ENCODE data around the gene HSD3B7.

Gene HSD3B7

DNA sequence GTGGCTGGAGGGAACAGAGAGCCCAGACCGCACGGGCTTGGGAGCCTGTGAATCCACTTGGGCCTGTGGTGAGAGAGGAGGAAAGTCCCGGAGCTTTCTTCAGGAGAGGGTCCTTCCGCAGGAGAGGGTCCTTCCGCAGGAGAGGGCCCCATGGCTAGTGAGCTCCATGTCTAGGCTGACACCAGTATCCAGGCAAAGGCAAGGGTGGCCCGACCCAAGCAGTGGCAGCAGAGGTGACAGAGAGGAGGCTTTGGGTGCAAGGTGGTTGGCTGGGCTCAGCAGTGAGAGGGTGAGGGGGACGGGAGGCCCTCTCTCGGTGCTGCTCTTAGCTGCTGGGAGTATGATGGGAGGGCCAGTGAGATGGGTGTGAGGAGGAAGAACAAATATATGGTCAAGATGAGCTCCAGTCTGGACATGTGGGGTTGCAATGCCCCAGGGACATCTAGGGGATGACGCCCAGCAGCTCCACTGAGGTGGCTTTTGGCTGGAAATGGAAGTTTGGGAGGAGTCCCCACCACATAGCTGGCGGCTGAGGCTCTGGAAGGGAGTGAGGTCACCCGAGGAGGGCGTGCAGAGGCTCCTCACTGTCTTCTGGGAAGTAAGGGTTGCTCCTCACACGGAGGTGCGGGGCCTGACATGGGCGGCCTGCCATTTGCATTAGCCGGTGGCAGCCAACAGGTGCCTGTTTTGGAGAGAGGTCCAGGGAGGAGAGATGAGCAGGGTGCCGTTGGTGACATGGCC is 2.3 kb upstream of the HSD3B7 start:
- no peak for DNase-seq (ENCODE audit: low spot score)

DNA sequence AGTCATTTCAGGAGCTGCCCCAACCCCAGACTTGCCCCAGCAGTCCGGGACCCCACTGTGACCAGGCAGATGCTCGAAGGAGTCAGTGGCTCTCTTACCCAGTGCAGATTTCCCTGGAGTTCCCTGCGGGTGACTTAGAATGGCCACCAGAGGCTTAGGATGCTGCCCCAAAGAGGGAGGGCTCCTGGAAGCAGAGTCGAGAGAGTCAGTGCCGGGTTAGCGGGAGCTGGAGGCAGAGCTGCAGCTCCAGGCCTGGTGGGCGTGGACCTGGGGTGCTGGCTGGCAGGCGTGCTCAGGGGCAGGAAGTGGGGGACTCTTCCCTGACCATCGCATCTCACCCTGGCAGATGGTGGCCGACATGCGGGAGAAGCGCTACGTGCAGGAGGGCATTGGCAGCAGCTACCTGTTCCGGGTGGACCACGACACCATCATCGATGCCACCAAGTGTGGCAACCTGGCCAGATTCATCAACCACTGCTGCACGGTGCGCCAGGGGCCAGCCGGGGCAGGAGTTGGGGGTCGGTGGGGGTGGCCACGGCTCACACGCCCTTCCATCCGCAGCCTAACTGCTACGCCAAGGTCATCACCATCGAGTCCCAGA is 1.6 kb upstream of the HSD3B7 start:
- DNase-seq (ENCODE audit: low spot score), result no peak

DNA sequence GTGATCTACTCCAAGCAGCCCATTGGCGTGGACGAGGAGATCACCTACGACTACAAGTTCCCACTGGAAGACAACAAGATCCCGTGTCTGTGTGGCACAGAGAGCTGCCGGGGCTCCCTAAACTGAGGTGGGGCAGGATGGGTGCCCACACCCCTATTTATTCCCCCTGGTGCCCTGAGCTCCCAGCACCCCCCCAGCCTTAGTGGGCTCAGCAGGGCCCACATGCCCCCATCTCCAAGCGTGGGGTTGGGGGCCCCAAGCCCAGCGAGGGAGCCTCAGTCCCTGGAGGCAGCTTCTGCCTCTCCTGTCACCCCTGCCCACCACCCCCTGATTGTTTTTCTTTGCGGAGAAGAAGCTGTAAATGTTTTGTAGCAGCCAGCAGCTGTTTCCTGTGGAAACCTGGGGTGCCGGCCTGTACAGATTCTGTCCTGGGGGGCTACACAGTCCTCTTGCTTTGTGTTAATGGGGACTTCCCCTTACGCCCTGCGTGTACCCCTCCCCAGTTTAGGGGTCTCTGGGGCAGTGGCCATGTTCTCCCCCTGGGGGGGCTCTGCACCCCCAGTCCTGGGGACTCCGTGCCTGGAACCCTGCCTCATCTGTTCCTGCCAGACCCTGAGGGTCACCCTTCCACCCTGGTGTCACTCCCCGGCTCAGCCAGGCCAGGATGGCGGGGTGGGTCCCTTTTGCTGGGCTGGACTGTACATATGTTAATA is 953 bp upstream of the HSD3B7 start:
- DNase-seq (ENCODE audit: low spot score), result no peak

DNA sequence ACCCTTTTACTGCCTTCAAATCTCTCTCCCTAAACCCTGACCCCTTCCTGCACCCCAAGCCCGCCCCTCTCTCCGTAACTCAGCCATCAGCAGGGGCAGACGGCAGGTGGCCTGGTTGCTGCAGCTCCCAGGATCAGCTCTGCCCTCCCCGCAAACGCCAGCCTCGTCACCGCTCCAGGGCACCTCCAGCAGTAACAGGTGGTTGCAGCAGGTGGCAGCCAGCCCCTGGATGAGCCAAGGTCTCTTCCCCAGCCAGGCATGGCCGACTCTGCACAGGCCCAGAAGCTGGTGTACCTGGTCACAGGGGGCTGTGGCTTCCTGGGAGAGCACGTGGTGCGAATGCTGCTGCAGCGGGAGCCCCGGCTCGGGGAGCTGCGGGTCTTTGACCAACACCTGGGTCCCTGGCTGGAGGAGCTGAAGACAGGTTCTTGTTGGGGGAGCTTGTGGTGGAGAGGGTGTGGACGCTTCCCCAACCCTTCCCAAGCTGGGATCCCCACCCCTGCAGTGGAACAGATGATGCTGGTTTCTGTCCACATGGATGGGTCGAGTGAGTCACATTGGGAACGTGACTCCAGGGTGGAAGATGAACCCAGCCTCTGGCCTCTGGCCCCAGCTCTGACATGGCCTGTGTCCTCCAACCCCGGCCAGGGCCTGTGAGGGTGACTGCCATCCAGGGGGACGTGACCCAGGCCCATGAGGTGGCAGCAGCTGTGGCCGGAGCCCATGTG is 558 bp downstream of the HSD3B7 start:
- DNase-seq (ENCODE audit: low spot score), result peak; percentile 87

DNA sequence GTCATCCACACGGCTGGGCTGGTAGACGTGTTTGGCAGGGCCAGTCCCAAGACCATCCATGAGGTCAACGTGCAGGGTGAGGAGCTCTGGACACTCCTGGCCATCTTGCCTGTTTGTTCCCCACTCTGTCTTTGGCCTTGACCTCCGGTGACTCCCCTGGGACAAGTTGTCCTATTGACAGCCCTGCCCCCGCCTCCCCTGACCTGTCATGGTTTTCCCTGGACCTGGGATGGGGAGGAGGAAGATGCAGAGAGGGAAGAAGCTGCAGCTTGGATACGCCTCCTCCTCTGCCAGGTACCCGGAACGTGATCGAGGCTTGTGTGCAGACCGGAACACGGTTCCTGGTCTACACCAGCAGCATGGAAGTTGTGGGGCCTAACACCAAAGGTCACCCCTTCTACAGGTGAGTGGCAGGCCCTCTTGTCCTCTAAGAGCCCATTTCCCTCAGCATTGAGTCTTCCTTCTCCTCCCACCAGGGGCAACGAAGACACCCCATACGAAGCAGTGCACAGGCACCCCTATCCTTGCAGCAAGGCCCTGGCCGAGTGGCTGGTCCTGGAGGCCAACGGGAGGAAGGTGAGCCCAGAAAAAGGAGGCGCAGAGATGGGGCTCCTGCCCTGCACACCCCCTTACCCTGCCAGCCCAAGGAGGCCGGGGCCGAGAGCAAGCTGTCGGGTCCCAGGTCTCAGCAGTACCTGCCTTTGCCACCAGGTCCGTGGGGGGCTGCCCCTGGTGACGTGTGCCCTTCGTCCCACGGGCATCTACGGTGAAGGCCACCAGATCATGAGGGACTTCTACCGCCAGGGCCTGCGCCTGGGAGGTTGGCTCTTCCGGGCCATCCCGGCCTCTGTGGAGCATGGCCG is 1.4 kb downstream of the HSD3B7 start:
- DNase-seq (ENCODE audit: low spot score), result no peak

DNA sequence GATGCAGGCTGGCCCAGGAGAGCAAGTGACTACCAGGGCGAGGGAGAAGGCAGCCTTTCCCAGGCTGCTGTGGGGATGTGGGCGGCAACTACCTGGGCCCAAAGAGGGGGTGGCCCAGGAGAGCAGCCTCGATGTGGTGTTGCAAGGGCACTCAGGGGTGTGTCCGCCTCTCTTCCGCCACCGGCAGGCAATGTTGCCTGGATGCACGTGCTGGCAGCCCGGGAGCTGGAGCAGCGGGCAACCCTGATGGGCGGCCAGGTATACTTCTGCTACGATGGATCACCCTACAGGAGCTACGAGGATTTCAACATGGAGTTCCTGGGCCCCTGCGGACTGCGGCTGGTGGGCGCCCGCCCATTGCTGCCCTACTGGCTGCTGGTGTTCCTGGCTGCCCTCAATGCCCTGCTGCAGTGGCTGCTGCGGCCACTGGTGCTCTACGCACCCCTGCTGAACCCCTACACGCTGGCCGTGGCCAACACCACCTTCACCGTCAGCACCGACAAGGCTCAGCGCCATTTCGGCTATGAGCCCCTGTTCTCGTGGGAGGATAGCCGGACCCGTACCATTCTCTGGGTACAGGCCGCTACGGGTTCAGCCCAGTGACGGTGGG is 2.7 kb downstream of the HSD3B7 start:
- no peak for DNase-seq (ENCODE audit: low spot score)

DNA sequence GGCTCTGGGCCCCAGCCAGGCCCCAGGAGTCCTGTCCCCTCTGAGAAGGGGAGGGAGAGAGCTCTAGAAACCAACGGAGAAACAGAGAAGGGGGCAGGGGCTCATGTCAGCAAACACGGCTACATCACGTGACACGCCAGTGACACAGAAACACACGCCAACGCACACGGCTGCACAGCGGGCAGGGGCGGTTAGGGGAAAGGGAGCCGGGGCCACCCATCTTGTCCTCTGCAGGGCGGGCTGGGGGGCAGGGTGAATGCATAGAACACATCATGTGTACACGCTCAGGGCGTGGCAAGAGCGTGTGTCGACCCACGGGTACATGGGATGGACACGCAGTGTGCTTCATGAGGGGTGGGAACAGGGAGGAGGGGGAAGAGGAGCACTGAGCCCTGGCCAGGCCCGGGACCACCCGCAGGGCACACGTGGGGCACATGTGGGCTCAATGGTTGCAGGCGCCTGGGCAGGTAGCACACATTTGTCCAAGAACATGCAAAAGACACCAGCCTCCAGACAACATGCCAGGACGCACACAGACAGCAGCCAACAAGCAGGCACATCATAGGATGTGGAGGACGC is 4.6 kb downstream of the HSD3B7 start:
- no peak for DNase-seq (ENCODE audit: low spot score)

DNA sequence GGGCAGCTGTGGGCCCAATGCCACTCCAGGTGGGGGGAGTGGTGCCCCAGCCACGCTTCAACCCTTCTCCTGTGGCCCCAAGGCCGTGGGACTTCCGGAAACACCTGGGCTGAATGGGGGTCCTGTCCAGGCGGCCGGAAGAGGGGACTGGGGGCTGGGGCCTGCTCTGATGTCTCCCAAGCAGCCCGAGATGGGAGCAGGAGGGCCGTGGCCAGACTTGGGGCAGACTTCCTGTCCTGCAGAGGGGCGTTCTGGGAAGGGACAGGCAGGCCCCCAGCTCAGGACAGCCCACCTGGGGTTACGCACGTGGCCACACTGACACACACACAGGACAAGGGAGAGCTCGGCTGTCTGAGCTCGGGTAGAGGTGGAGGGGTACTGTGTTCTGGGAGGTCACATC is 5.1 kb downstream of the HSD3B7 start:
- no peak for DNase-seq (ENCODE audit: low spot score)

DNA sequence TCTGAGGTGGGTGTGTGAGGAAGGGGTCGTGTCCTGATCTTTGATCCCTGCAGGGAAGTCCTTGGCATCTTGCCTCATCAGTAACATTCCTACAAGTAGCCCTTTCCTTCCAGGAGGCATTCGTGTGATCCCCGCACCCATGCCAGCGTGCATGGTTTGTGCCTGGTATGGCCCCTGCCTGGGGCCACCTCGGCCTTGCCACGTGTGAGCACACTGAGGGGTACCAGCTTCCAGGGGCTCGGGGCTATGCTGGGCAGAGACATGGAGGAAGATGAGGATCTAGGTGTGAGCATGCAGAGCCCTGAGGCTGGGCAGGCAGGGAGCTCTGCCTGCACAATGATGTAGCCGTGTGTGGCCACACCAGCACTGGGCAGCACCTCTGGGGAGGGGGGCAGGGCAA is 6.0 kb downstream of the HSD3B7 start:
- no peak for DNase-seq (ENCODE audit: low spot score)

DNA sequence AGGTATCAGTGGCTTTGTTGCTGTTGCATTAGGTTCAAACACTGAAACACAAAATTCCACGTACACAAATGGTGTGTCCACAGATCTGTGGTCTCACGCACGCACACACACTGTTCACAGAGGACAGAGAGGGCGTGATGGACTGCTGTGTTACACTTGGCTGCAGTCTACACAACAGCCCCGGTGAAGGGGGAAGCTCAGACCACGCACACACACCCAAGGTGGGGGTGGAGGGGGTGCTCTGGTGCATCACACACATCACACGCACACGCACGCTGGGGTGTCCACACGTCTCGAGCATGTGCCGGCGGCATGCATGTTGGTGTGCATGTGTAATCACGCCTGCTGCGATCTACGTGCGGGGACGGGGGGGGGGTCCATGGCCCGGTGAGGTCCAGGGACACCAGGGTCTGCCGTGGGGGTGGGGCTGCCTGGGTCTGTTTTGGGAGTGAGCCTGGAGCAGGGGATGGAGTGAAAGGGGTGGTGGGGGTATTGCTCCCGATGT is 7.3 kb downstream of the HSD3B7 start:
- DNase-seq (ENCODE audit: low spot score), result no peak

DNA sequence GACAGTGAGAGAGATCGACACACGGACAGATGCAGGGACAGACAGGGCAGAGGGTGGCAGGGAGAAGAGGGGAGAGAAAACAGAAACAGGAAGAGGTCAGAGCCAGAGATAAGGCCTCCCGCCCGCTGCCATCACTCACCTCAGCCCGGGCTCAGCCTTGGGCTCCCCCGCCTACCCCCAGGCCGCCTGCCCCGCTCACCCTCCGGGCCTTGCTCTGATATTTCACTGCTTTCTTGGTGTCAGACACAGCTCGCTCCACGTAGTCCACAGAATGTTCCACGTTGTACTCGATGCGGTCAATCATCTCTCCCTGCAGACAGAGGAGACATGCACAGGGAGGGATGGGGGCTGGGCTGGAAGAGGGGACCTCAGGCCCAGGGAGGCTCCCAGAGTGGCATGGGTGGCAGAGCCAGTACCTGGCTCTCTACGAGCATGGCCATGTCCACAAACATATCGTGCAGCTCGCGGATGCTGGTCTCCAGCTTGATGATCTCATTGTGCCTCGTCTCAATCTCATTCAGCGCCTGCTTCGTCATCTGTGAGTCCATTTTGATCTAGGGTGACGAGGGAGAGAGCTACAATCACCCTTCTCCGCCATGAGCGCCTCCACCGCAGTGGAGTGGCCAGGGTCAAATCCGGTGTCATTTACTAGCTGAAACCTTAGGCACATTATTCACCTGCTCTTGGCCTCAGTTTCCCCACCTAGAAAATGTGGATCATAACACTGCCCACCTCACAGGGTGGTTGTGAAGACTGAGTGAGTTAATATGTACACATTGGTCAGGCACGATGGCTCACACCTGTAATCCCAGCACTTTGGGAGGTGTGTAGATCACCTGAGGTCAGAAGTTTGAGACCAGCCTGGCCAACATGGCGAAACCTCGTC is 8.2 kb downstream of the HSD3B7 start:
- no peak for DNase-seq (ENCODE audit: low spot score)

DNA sequence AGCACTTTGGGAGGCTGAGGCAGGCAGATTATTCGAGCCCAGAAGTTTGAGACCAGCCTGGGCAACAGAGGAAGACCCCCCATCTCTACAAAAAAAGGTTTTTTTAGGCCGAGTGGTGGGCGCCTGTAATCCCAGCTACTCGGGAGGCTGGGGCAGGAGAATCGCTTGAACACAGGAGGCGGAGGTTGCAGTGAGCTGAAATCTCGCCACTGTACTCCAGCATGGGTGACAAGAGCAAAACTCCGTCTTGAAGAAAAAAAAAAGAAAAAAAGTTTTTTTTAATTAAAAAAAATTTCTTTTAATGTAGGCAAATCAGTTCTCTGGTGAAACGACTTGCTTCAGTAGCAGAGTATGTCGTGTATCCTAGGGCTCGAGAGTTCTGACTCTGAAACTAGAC is 10.9 kb downstream of the HSD3B7 start:
- DNase-seq (ENCODE audit: low spot score), result no peak

DNA sequence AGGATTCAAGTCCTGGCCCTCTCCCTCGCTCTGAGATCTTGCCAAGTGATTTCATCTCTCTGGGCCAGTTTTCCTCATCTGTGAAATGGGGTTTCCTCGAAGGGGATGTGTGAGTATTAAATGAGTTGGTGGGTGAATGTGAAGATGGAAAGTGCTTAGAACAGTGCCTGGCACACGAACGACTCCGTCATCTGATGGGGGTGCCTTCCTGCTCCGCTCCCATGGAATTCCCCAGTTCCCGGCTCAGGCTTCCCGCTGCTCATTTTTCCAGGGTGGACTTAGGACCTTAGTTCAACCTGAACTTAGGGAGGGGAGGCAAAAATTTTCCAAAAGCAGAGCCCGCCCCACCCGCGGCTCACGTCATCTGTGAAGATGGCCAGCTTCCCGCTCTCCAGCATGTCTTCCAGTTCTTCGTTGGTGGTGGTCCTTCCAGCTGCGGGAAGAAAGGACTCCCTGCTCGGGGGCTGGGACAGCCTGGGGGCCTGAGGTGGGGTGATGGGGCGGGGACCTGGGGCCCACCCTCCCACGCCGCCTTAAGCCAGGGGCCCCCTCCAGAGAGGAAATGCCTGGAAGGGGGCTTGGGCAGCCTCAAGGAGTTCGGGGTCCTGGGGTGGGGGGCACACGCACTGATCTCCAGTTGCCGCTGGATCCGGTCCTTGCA is 11.4 kb downstream of the HSD3B7 start:
- DNase-seq (ENCODE audit: low spot score), result no peak

DNA sequence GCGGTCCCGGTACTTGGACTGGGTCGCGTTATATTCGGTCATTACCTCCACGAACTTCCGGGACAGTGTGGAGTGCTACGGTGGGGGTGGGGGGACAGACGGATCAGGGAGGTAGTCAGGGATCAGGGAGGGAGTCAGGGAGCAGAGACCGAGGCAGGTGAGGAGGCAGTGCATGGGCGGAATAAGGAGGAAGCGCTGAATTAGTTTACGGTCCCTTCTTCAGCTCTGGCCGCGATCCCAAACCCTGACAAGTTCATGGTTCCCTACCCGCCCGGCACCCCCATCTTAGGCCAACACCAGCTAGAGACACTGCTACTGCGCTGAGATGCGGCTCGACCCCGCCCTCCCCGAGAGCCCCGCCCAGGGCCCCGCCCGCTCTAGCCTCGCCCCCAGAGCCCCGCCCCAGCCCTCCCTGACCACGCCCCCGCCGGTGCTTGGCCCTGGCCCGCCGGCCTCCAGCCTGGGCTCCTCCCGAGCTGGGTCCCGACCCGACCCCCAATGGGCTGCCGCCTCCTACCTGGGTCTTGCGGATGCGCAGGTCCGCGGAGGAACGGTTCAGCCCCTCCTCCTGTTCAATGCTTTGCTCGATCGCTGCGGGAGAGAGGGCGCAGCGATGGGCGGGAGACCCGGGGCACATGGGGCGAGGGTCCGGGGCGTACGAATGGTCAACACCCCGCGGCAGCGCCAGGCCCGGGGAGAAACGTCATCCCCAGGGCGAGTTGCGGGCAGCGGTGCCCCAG is 12.1 kb downstream of the HSD3B7 start:
- peak; percentile 99 for DNase-seq (ENCODE audit: low spot score)

DNA sequence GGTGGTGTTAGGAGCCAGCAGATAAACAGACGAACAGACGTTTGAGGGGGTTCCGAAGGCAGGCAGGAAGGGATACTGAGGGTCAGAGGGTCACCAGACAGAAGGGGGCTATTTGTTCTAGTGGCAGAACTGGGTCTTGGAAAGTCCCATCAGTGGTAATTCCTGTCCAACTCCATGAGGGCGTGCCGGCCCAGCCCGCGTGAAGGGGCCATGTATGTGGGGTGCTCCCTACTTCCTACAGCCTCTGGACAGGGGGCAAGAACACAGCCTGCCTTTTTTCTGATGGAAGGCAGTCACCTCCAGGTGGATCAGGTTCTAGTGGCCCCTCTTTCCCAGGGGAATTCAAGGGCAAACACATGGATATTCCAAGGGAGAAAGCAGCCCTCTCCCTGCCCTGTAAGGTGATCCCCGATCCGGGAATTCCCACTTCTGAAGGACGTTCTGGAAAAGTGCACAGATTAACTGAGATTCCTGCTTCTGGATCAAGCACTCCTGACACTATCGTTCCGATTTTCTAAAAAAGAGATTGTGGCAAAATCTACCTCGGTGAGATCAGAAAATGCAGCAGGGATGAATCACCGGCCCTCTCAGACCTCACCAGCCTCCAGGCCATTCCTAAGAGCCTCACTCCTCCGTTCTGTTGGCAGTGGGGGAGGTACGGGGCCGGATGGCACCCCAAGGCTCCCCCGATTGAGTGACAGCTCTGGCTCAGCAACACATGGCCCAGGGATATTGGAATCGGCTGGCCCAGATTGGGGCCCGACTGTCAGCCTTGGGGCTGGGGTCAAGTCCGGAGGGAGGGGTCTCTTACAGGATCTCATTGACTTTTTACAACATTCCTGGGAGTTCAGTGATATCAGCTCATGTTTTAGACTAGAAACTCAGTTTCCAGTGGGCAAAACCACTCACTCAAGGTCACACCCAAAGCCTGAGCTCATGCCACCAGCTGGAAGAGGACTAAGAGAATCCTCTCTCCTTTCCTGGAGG is 13.0 kb downstream of the HSD3B7 start:
- no peak for DNase-seq (ENCODE audit: low spot score)

DNA sequence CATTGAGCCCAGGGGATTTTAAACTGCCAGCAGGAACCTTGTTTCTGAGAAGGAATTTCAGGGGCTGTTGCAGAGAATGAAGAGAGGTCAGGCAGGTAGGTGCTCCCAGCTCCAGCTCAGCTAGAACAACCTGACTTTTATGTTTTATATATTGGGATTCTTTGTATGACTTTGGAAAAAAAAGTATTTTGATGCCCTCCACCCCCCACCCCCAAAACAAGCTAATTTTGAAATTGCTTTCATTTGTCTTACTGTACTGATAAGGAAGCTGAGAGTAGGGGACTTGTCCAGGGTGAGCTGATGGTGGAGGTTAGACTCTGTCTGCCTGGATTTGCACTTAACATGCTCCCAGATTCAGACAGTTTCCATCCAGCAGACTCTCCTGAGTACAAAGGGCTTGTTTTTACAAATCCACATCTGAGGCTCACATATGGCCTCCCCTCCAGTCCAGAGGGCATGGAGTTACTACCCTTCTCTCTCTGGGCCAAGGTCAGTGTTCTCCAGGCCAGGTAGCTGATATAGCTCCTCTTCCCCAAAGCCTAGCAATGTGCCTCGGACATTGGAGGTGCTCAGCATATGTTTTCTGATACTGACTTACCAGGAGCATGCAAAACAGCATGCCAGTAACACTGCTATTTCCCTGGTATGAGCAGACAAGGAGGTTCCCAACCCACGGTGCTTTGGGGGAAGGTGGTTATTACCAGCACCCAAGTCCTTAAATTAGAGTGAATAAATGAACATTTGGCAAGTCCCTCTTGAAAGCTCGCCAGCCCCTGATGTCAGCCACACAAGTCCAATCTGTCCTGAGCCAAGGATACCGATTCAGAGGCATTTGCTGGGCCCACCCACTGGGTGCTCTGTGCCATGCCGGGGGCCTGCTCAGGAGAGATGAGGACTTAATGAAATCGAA is 14.1 kb downstream of the HSD3B7 start:
- no peak for DNase-seq (ENCODE audit: low spot score)
